Liver (tissue), 9 donors: Measurements from ENCODE around the gene C7. TPM values are rescaled to one million over a fixed set of nuclear protein-coding genes. Genes with fewer than 3 reads are reported as not detected.

Source experiments
- DNase-seq: peaks from one replicate; pipeline ENCODE4 v3.0.0-alpha.2; 2017; ENCODE audit warnings: low spot score
- H3K27ac ChIP-seq, 2 donors: one replicate each; pipeline ENCODE4 v1.7.0; 2013; ENCODE audit warnings: inconsistent platforms in 2 of 2, low read length in 2 of 2, control low read depth in 1 of 2, low read depth in 1 of 2, mild to moderate bottlenecking in 1 of 2
- H3K27me3 ChIP-seq, 4 donors: one replicate each; pipeline versions ENCODE4 v1.6.1 to v1.7.0; 2013; ENCODE audit warnings: low read length in 3 of 4, inconsistent platforms in 1 of 4, mild to moderate bottlenecking in 1 of 4, moderate library complexity in 1 of 4; ENCODE audit not compliant: control insufficient read depth in 4 of 4, insufficient read depth in 4 of 4
- H3K36me3 ChIP-seq, 4 donors: one replicate each; pipeline versions ENCODE4 v1.6.1 to v1.7.0; 2013; ENCODE audit warnings: low read length in 3 of 4, mild to moderate bottlenecking in 3 of 4, low read depth in 1 of 4, moderate library complexity in 1 of 4; ENCODE audit not compliant: control insufficient read depth in 4 of 4, insufficient read depth in 3 of 4
- H3K4me1 ChIP-seq, 4 donors: one replicate each; pipeline versions ENCODE4 v1.6.1 to v1.7.0; 2013; ENCODE audit warnings: low read length in 3 of 4, mild to moderate bottlenecking in 3 of 4, moderate library complexity in 1 of 4; ENCODE audit not compliant: control insufficient read depth in 4 of 4, insufficient read depth in 4 of 4
- H3K4me3 ChIP-seq, 3 donors: one replicate each; pipeline versions ENCODE4 v1.6.1 to v1.7.0; 2013; ENCODE audit warnings: low read length in 3 of 3, control low read depth in 1 of 3, low read depth in 1 of 3, mild to moderate bottlenecking in 1 of 3
- H3K9ac ChIP-seq, 2 donors: one replicate each; pipeline ENCODE4 v1.7.0; 2013; ENCODE audit warnings: low read length in 2 of 2, mild to moderate bottlenecking in 2 of 2, moderate library complexity in 2 of 2, control low read depth in 1 of 2, low read depth in 1 of 2
- H3K9me3 ChIP-seq, 4 donors: one replicate each; pipeline versions ENCODE4 v1.6.1 to v1.7.0; 2013; ENCODE audit warnings: low read length in 3 of 4; ENCODE audit not compliant: control insufficient read depth in 4 of 4
- EGR1 ChIP-seq, 2 donors: IDR thresholded peaks; 2 replicates each; pipeline ENCODE4 v1.6.1; 2016 to 2018; ENCODE audit warnings: antibody characterized with exemption in 2 of 2, low read depth in 2 of 2
- FOXA2 ChIP-seq: IDR thresholded peaks from 2 replicates; pipeline ENCODE4 v1.6.1; 2016; ENCODE audit warnings: antibody characterized with exemption
- GABPA ChIP-seq, 2 donors: IDR thresholded peaks in 1 of 2; conservative IDR thresholded peaks in 1 of 2; 2 replicates each; pipeline ENCODE4 v1.6.1; 2016; ENCODE audit warnings: antibody characterized with exemption in 2 of 2, mild to moderate bottlenecking in 1 of 2, moderate library complexity in 1 of 2
- HNF4A ChIP-seq, 2 donors: conservative IDR thresholded peaks; 2 replicates each; pipeline ENCODE4 v1.6.1; 2016; ENCODE audit warnings: antibody characterized with exemption in 2 of 2, mild to moderate bottlenecking in 2 of 2
- HNF4G ChIP-seq: IDR thresholded peaks from 2 replicates; pipeline ENCODE4 v1.6.1; 2016; ENCODE audit warnings: antibody characterized with exemption
- JUND ChIP-seq, 2 donors: IDR thresholded peaks; 2 replicates each; pipeline ENCODE4 v1.6.1; 2016; ENCODE audit warnings: antibody characterized with exemption in 2 of 2
- MAX ChIP-seq: IDR thresholded peaks from 2 replicates; pipeline ENCODE4 v1.6.1; 2016; ENCODE audit warnings: antibody characterized with exemption
- NR2F2 ChIP-seq: IDR thresholded peaks from 2 replicates; pipeline ENCODE4 v1.6.1; 2016; ENCODE audit warnings: antibody characterized with exemption
- RAD21 ChIP-seq, 2 donors: IDR thresholded peaks; 2 replicates each; pipeline ENCODE4 v1.6.1; 2016; ENCODE audit warnings: antibody characterized with exemption in 2 of 2, mild to moderate bottlenecking in 2 of 2
- SP1 ChIP-seq: IDR thresholded peaks from 2 replicates; pipeline ENCODE4 v1.6.1; 2018; ENCODE audit warnings: antibody characterized with exemption, mild to moderate bottlenecking
- TAF1 ChIP-seq: conservative IDR thresholded peaks from 2 replicates; pipeline ENCODE4 v1.6.1; 2016; ENCODE audit warnings: antibody characterized with exemption, mild to moderate bottlenecking
- YY1 ChIP-seq: IDR thresholded peaks from 2 replicates; pipeline ENCODE4 v1.6.1; 2016; ENCODE audit warnings: antibody characterized with exemption, mild to moderate bottlenecking
- WGBS: extraction: QIAGEN DNeasy Blood & Tissue Kit; methylation state at CpG from one replicate; pipeline ENCODE4 v1.1.7; 2013; 5-methylcytosine and 5-hydroxymethylcytosine counted together
- polyA plus RNA-seq, 2 donors: library from polyadenylated mRNA; stranded (reverse) in 1 of 2; unstranded in 1 of 2; fragments of 200-250 nt in 1 of 2; fragments of >200 nt in 1 of 2; fragmentation: Nextera tagmentation in 1 of 2; extraction: Ambion mirVana in 1 of 2; gene quantifications; one replicate each; pipeline versions ENCODE4 v1.2.1 to v1.2.3, GENCODE V29; 2013 to 2015
- total RNA-seq, 2 donors: library from RNA; depleted of rRNA; stranded (reverse); fragments of >200 nt; gene quantifications; one replicate each; pipeline ENCODE4 v1.2.3, GENCODE V29; 2014
- TF ChIP-seq, protein P1 (sequence below): IDR thresholded peaks from 2 replicates; pipeline ENCODE4 v1.6.1; 2016; ENCODE audit warnings: antibody characterized with exemption, mild to moderate bottlenecking
- TF ChIP-seq, protein P2 (sequence below): IDR thresholded peaks from 2 replicates; pipeline ENCODE4 v1.6.1; 2016; ENCODE audit warnings: antibody characterized with exemption
- TF ChIP-seq, protein P3 (sequence below): fragments of 150-350 bp; IDR thresholded peaks from 2 replicates; pipeline ENCODE4 v1.5.1; 2017; ENCODE audit warnings: improper control_type of control experiment, low read depth, low read length; ENCODE audit not compliant: missing input control
- donor health status: healthy.
- donor health status: healthy.
- donor health status: healthy.
- donor health status: healthy.
- donor health status: healthy.

C7 gene
- total and polyA plus RNA-seq, 4 donors = 25.5 to 268 (median 110) TPM

DNA sequence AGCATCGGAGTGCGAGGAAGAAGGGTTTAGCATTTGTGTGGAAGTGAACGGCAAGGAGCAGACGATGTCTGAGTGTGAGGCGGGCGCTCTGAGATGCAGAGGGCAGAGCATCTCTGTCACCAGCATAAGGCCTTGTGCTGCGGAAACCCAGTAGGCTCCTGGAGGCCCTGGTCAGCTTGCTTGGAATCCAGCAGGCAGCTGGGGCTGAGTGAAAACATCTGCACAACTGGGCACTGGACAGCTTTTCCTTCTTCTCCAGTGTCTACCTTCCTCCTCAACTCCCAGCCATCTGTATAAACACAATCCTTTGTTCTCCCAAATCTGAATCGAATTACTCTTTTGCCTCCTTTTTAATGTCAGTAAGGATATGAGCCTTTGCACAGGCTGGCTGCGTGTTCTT lies 72.1 kb downstream of the C7 start:
- Histone ChIP-seq H3K9me3 (no peaks in the 10 kb centered on the region), H3K4me3 (no peak overlapping the region), H3K36me3 (no peaks in the 10 kb centered on the region), H3K27me3 (no peaks in the 10 kb centered on the region), H3K9ac (no peak overlapping the region), H3K27ac (no peak overlapping the region), H3K4me1 (no peaks in the 10 kb centered on the region)
- TF ChIP-seq FOXA2 (no peak), SP1 (no peak), RAD21 (IDR thresholded peaks at IDR 0.05) (no peak), GABPA (IDR thresholded peaks at IDR 0.05 in 1 of 2, conservative IDR thresholded peaks at IDR 0.05 in 1 of 2) (no peak), HNF4G (no peak), EGR1 (IDR thresholded peaks at IDR 0.05; ENCODE audit: low read depth in 2 of 2) (no peak)
- TF ChIP-seq, protein P1, sequence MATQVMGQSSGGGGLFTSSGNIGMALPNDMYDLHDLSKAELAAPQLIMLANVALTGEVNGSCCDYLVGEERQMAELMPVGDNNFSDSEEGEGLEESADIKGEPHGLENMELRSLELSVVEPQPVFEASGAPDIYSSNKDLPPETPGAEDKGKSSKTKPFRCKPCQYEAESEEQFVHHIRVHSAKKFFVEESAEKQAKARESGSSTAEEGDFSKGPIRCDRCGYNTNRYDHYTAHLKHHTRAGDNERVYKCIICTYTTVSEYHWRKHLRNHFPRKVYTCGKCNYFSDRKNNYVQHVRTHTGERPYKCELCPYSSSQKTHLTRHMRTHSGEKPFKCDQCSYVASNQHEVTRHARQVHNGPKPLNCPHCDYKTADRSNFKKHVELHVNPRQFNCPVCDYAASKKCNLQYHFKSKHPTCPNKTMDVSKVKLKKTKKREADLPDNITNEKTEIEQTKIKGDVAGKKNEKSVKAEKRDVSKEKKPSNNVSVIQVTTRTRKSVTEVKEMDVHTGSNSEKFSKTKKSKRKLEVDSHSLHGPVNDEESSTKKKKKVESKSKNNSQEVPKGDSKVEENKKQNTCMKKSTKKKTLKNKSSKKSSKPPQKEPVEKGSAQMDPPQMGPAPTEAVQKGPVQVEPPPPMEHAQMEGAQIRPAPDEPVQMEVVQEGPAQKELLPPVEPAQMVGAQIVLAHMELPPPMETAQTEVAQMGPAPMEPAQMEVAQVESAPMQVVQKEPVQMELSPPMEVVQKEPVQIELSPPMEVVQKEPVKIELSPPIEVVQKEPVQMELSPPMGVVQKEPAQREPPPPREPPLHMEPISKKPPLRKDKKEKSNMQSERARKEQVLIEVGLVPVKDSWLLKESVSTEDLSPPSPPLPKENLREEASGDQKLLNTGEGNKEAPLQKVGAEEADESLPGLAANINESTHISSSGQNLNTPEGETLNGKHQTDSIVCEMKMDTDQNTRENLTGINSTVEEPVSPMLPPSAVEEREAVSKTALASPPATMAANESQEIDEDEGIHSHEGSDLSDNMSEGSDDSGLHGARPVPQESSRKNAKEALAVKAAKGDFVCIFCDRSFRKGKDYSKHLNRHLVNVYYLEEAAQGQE = no peak
- TF ChIP-seq, protein P2, sequence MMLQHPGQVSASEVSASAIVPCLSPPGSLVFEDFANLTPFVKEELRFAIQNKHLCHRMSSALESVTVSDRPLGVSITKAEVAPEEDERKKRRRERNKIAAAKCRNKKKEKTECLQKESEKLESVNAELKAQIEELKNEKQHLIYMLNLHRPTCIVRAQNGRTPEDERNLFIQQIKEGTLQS = no peak
- no peak for DNase-seq
- WGBS = 94% methylated on average over 9 of the region's 9 CpGs

DNA sequence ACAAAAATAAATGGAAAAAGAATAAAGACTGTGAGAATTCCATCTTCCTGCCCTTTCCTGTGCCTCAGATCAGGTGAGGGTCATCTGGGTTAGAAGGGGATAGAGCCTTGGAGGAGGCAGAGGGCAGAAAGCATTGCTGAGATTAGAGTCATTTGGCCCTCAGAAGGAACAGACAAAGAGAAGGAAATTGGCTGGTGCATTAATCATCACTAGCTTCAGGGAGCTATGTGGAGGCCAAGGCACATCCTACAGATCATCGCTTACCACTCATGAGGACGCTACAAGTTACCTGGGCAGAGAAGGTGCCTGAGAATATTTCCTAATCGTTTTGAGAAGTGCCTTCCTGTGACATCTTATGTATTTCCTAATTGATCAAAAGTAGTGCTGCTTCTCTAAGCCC lies 74.5 kb downstream of the C7 start:
- Histone ChIP-seq H3K9me3 (peaks cover 0 to 2% (median 0%) of the 10 kb centered on the region in 4 donors), H3K36me3 (no peaks in the 10 kb centered on the region), H3K27me3 (no peaks in the 10 kb centered on the region), H3K4me3 (no peak overlapping the region), H3K4me1 (no peaks in the 10 kb centered on the region), H3K27ac (no peak overlapping the region), H3K9ac (no peak overlapping the region)
- TF ChIP-seq EGR1 (IDR thresholded peaks at IDR 0.05; ENCODE audit: low read depth in 2 of 2) = no peak
- TF ChIP-seq, protein P2 = no peak
- TF ChIP-seq HNF4A (conservative IDR thresholded peaks at IDR 0.05) = no peak
- TF ChIP-seq, protein P3, sequence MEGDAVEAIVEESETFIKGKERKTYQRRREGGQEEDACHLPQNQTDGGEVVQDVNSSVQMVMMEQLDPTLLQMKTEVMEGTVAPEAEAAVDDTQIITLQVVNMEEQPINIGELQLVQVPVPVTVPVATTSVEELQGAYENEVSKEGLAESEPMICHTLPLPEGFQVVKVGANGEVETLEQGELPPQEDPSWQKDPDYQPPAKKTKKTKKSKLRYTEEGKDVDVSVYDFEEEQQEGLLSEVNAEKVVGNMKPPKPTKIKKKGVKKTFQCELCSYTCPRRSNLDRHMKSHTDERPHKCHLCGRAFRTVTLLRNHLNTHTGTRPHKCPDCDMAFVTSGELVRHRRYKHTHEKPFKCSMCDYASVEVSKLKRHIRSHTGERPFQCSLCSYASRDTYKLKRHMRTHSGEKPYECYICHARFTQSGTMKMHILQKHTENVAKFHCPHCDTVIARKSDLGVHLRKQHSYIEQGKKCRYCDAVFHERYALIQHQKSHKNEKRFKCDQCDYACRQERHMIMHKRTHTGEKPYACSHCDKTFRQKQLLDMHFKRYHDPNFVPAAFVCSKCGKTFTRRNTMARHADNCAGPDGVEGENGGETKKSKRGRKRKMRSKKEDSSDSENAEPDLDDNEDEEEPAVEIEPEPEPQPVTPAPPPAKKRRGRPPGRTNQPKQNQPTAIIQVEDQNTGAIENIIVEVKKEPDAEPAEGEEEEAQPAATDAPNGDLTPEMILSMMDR = no peak
- no peak for TF ChIP-seq TAF1
- no peak for TF ChIP-seq NR2F2
- TF ChIP-seq JUND (IDR thresholded peaks at IDR 0.05) = no peak
- TF ChIP-seq HNF4G = no peak
- WGBS = 89% methylated on average over 3 of the region's 3 CpGs
- DNase-seq = no peak

DNA sequence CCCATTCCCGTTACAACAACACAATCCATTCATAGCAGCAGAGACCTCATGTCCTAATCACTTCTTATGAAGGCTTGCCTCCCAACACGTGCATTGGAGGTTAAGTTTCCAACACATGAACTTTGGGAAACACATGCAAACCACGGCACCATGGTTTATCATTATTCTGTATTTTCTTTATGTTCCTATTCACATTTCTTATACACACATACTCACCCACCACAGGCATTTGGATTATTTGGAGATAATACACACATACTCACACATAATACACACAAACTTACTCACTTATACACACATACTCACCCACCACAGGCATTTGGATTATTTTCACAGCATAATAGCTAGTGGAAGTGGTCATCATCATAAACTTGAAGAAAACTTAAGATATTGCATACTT lies 75.6 kb downstream of the C7 start:
- Histone ChIP-seq H3K27me3 (no peaks in the 10 kb centered on the region), H3K4me3 (no peak overlapping the region), H3K4me1 (peaks cover 0 to 5% (median 2%) of the 10 kb centered on the region in 4 donors), H3K27ac (no peak overlapping the region), H3K9me3 (peaks cover 0 to 2% (median 0%) of the 10 kb centered on the region in 4 donors), H3K36me3 (no peaks in the 10 kb centered on the region), H3K9ac (no peak overlapping the region)
- DNase-seq = no peak
- 96% methylated on average over 3 of the region's 3 CpGs for WGBS
- no peak for TF ChIP-seq MAX
- no peak for TF ChIP-seq HNF4G
- TF ChIP-seq RAD21 (IDR thresholded peaks at IDR 0.05) = no peak
- TF ChIP-seq, protein P2 = no peak
- TF ChIP-seq, protein P1 = no peak
- no peak for TF ChIP-seq YY1
- TF ChIP-seq TAF1 = no peak
- no peak for TF ChIP-seq JUND (IDR thresholded peaks at IDR 0.05)
- TF ChIP-seq HNF4A (conservative IDR thresholded peaks at IDR 0.05) = no peak
